Keratinocyte (primary cell): ENCODE data around the gene VPS13C.

ENCODE experiments used
- CTCF ChIP-seq, 3 experiments: IDR thresholded peaks in 1 of 3; conservative IDR thresholded peaks in 1 of 3; optimal IDR thresholded peaks in 1 of 3; 2 replicates in 2 of 3; 3 replicates in 1 of 3; pipeline versions ENCODE3 to v1.5.1; 2011; ENCODE audit warnings: low read length in 3 of 3, mild to moderate bottlenecking in 3 of 3, moderate library complexity in 2 of 3, control low read depth in 1 of 3, inconsistent platforms in 1 of 3; ENCODE audit not compliant: insufficient read depth in 2 of 3; ENCODE audit errors: extremely low read depth in 1 of 3
- EZH2 ChIP-seq: IDR thresholded peaks from one replicate; pipeline ENCODE4 v1.6.1; 2012; ENCODE audit warnings: inconsistent platforms, mild to moderate bottlenecking, low read length, moderate library complexity

DNA sequence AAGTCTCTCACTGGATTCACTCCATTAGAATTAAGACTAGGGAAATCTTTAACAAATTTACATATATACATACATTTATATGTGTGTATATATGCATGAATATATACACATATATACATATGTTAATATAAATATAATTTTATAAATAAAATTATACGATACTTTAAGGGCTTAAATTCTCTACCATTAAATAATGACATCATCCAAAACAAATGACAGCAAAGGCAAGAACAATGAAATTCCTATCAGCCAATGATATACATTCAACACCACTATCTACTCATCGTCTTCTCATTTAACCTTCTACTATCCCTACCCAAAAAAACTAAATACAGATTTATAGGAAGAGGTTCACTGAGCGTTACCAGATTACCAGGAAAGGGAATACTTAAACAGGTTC, 152.0 kb downstream of the VPS13C start:
- TF ChIP-seq CTCF (optimal IDR thresholded peaks at IDR 0.05 in 1 of 3, IDR thresholded peaks at IDR 0.05 in 1 of 3, conservative IDR thresholded peaks at IDR 0.05 in 1 of 3; ENCODE audit: extremely low read depth in 1 of 3, insufficient read depth in 2 of 3, low read length in 3 of 3), result no peak
- TF ChIP-seq EZH2, result no peak
